Endodermal cell (in vitro differentiated cells): Measurements from ENCODE around the gene KRTAP4-12. TPM values are rescaled to one million over a fixed set of nuclear protein-coding genes. Genes with fewer than 3 reads are reported as not detected.
"Not testable (repeated sequence)": the region's sequence is repeated elsewhere in the genome, so short reads cannot be mapped to it uniquely, and the experiment has no call there.

Experiments
- DNase-seq: peaks from one replicate; pipeline ENCODE4 v3.0.0-alpha.2; 2017
- H3K27ac ChIP-seq: 2 replicates; pipeline ENCODE4 v1.5.1; 2013; ENCODE audit warnings: mild to moderate bottlenecking, low read depth, low read length, moderate library complexity
- H3K27me3 ChIP-seq: 2 replicates; pipeline ENCODE4 v1.6.1; 2013; ENCODE audit warnings: mild to moderate bottlenecking, low read length, moderate library complexity; ENCODE audit not compliant: insufficient read depth, control insufficient read depth, poor library complexity, severe bottlenecking
- H3K36me3 ChIP-seq: 2 replicates; pipeline ENCODE4 v1.7.0; 2013; ENCODE audit warnings: mild to moderate bottlenecking, low read length, moderate library complexity; ENCODE audit not compliant: control insufficient read depth, insufficient read depth
- H3K4me1 ChIP-seq: one replicate; pipeline ENCODE4 v1.7.0; 2013; ENCODE audit warnings: low read length; ENCODE audit not compliant: control insufficient read depth, insufficient read depth
- H3K4me3 ChIP-seq: 2 replicates; pipeline ENCODE4 v1.5.1; 2013; ENCODE audit warnings: mild to moderate bottlenecking, low read length, moderate library complexity
- H3K9ac ChIP-seq: 2 replicates; pipeline ENCODE4 v1.6.1; 2013; ENCODE audit warnings: mild to moderate bottlenecking, low read length, moderate library complexity; ENCODE audit not compliant: poor library complexity, severe bottlenecking; ENCODE audit errors: extremely low read depth
- H3K9me3 ChIP-seq: 2 replicates; pipeline ENCODE4 v1.6.1; 2013; ENCODE audit warnings: mild to moderate bottlenecking, low read length, moderate library complexity; ENCODE audit not compliant: control insufficient read depth
- H3K27ac Mint-ChIP-seq: 2 replicates; pipeline ENCODE4 v1.8.0; 2020; ENCODE audit warnings: mixed read lengths
- H3K27me3 Mint-ChIP-seq: 2 replicates; pipeline ENCODE4 v1.8.0; 2021; ENCODE audit warnings: mild to moderate bottlenecking, mixed read lengths; ENCODE audit not compliant: insufficient read depth
- H3K36me3 Mint-ChIP-seq: 2 replicates; pipeline ENCODE4 v1.8.0; 2020; ENCODE audit warnings: low read depth, mixed read lengths
- H3K4me1 Mint-ChIP-seq: 2 replicates; pipeline ENCODE4 v1.8.0; 2020; ENCODE audit warnings: mixed read lengths
- H3K4me3 Mint-ChIP-seq: 2 replicates; pipeline ENCODE4 v1.8.0; 2020; ENCODE audit warnings: mild to moderate bottlenecking, moderate library complexity, mixed read lengths
- H3K9me3 Mint-ChIP-seq: 2 replicates; pipeline ENCODE4 v1.8.0; 2020; ENCODE audit warnings: mild to moderate bottlenecking, mixed read lengths
- CTCF ChIP-seq: fragments of 200-600 bp; sonication (generic); conservative IDR thresholded peaks from 2 replicates; pipeline ENCODE4 v1.5.0; 2021; ENCODE audit warnings: antibody characterized with exemption, mild to moderate bottlenecking
- WGBS, 2 experiments: methylation state at CpG; one replicate each; pipeline versions ENCODE4 v1.1.5 to v1.1.7; 2013; ENCODE audit warnings: missing lambda C conversion rate in 2 of 2, mixed read lengths in 1 of 2; ENCODE audit not compliant: insufficient coverage in 1 of 2, insufficient read length in 1 of 2; 5-methylcytosine and 5-hydroxymethylcytosine counted together
- total RNA-seq, 2 donors: library from RNA; stranded (reverse); fragmentation: NEBNext Ultra II Directional in 1 of 2; extraction: Animal tissue kit (Norgen Biotek cat#: 25700) in 1 of 2; gene quantifications; 2 replicates in 1 of 2; 3 replicates in 1 of 2; pipeline ENCODE4 v1.2.1, GENCODE V29; 2021

KRTAP4-12 gene
- total RNA-seq, 2 donors from 2014 or later = not detected

- H3K4me3 ChIP-seq = no peak overlapping the region
- no peaks in the 10 kb centered on the region for H3K27me3 ChIP-seq
- peaks cover 4% of the 10 kb centered on the region for H3K9me3 ChIP-seq
- H3K9ac ChIP-seq = no peak overlapping the region
- TF ChIP-seq CTCF = no peak
- peaks cover 4% of the 10 kb centered on the region for H3K9me3 Mint-ChIP-seq
- H3K36me3 Mint-ChIP-seq = no peaks in the 10 kb centered on the region
- no peak overlapping the region for H3K4me3 Mint-ChIP-seq
- H3K27me3 Mint-ChIP-seq = no peaks in the 10 kb centered on the region
- no peak overlapping the region for H3K27ac Mint-ChIP-seq
- no peak for DNase-seq
- H3K4me1 Mint-ChIP-seq = no peaks in the 10 kb centered on the region
- no peak overlapping the region for H3K27ac ChIP-seq
- no peaks in the 10 kb centered on the region for H3K4me1 ChIP-seq
- WGBS, 2 experiments = 100% methylated on average over 1 of the region's 2 CpGs; no CpG with 5 or more reads in 1 of the 2 experiments
- no peaks in the 10 kb centered on the region for H3K36me3 ChIP-seq
Observed at GRCh38 chr17:41125064-41125463, 1.1 kb upstream of the KRTAP4-12 start.

- H3K27ac ChIP-seq, H3K4me3 ChIP-seq, H3K27ac Mint-ChIP-seq, H3K27me3 Mint-ChIP-seq, H3K27me3 ChIP-seq, DNase-seq, H3K9me3 Mint-ChIP-seq, H3K4me1 ChIP-seq, H3K9me3 ChIP-seq, H3K36me3 ChIP-seq, H3K4me3 Mint-ChIP-seq, H3K36me3 Mint-ChIP-seq, H3K4me1 Mint-ChIP-seq, H3K9ac ChIP-seq: not testable (repeated sequence)
- 83 to 87% methylated on average over 8 to 12 of the region's 12 CpGs for WGBS, 2 experiments
Observed at GRCh38 chr17:41123292-41123990, 541 bp downstream of the KRTAP4-12 start.

- H3K36me3 ChIP-seq = no peaks in the 10 kb centered on the region
- no peak overlapping the region for H3K9ac ChIP-seq
- no peaks in the 10 kb centered on the region for H3K4me1 ChIP-seq
- Mint-ChIP-seq H3K36me3 (no peaks in the 10 kb centered on the region), H3K27ac (no peak overlapping the region), H3K9me3 (peaks cover 4% of the 10 kb centered on the region), H3K4me3 (no peak overlapping the region), H3K4me1 (no peaks in the 10 kb centered on the region), H3K27me3 (peaks cover 4% of the 10 kb centered on the region)
- no peak overlapping the region for H3K27ac ChIP-seq
- peaks cover 4% of the 10 kb centered on the region for H3K9me3 ChIP-seq
- TF ChIP-seq CTCF = no peak
- DNase-seq = no peak
- WGBS, 2 experiments = 88 to 100% methylated on average over 1 to 2 of the region's 2 CpGs
- no peak overlapping the region for H3K4me3 ChIP-seq
- H3K27me3 ChIP-seq = no peaks in the 10 kb centered on the region
Observed at GRCh38 chr17:41121742-41122141, 2.2 kb downstream of the KRTAP4-12 start.

GRCh38 chr17:41119696-41120690 lies 4.0 kb downstream of the KRTAP4-12 start:
- not testable (repeated sequence) for H3K4me1 Mint-ChIP-seq, H3K27me3 ChIP-seq, H3K4me3 ChIP-seq, H3K9me3 Mint-ChIP-seq, H3K36me3 Mint-ChIP-seq, H3K27ac ChIP-seq, H3K9me3 ChIP-seq, H3K27ac Mint-ChIP-seq, H3K36me3 ChIP-seq, DNase-seq, H3K4me1 ChIP-seq, H3K4me3 Mint-ChIP-seq, H3K9ac ChIP-seq, H3K27me3 Mint-ChIP-seq
- WGBS, 2 experiments = 89 to 94% methylated on average over 3 to 11 of the region's 11 CpGs
